Measurements from ENCODE around the gene GNB4.

The GNB4 gene

DNA sequence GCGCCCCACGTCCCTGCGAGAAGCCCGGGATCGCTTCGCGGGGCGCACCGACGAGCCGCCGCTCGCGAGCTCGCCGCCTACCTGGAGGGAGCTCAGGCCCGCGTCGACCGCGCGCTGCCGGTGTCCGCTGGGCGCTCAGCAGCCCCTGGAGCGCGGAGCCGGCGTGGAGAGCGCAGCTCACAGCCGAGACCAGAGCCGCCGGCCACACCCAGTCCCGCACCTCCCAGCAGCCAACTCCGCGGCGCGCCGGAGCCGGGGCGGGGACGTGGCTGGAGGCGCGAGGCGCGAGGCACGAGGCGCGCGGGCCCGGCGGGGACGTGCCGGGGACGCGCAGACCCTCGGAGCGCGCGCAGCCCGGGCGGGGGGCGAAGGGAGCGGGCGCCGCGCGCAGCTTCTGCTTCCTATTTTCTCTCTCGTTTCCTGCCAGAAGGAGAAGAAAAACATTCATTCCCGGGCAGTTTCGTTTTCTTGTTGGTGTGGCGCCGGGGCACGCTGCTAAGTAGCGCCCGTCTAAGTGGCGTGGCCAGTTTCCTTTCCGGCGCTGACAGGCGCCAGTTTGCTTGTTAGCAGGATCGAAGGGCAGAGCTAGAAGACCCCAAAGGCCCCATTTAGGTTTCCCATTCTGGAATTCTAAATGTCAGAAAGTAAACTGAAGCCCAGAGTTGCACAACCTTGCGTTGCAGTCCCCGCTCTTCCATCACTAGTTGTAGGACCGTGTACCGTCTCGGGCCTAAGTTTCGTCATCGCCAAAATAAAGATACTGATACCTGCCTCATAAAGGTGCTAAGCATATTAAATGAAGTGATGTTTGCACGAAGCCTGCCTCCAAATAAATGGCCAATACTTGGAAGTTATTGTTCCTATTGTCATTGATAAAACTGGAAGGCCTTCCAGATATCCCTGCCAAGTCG, at the start of gene GNB4:
GNB4 (minus strand) TSS at position 206 of the 911 bp plus-strand sequence. CDS start 25,270 bp downstream, outside the sequence.
- peak; percentile 77 for DNase-seq

DNA sequence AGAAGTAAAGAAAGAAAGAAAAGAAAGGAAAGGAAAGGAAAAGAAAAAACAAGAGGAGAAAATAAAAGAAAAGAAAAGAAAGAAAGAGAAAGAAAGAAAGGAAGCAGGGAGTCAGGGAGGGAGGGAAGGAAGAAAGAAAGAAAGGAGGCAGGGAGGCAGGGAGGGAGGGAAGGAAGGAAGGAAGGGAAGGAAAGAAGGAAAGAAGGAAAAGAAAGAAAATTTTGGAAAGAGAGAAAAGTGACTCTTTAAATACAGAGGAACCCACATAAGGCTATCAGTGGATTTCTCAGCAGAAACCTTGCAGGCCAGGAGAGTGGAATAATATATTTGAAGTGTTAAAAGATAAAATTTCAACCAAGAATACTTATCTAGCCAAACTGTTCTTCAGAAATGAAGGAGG, 44.2 kb upstream of the GNB4 start:
- DNase-seq: no peak

DNA sequence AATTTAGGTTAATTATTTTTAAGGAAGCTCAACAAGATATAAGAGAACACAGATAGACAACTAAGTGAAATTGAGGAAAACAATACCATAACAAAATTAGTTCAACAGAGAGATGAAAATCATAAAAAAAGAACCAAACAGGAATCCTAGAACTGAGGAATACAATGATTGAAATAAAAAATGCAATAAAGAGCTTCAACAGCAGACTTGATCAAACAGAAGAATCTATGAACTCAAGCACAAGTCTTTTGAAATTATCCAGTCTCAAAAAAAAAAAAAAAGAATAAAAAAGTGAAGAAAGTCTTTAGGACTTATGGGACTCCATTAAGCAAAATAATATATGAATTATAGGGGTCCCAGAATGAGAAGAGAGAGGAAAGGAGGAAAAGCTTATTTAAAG, 42.0 kb upstream of the GNB4 start:
- no peak for DNase-seq

DNA sequence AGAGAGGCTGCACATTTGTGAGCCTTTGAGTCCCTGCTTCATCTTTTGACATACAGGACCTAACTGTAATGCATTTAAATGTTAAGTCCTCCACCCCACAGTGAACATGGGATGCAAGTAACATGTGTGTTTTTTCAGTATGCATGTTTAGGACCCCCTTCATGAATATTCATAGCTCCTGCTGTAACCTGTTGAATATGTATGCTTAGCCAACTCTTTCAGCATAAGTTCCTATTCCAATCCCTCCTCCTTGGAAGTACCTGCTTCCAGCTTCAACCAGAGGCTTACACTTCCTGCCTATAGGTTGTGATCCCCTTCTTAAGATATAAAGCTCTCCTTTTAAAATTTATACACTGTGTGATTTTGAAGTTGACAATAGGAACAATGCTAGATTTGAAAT, 36.9 kb upstream of the GNB4 start:
- DNase-seq: no peak

DNA sequence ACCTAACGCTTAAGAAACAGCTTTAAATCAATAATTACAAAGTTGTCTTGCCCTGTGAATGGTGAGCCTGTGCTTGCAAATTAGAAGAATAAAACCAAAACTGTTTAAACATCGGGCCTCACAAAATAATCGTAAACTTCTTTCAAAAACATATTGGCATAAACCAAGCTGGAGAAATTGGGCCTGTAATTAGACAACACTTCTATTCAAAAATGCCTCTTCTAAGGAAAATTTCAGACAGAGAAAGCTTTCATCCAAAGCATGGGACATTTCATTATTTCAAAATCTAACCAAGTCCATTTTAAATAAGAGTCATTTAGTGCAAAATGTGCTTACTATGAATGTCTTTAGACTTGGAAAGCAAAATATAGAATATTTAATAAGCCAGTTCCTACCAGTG, 35.5 kb upstream of the GNB4 start:
- no peak for DNase-seq

DNA sequence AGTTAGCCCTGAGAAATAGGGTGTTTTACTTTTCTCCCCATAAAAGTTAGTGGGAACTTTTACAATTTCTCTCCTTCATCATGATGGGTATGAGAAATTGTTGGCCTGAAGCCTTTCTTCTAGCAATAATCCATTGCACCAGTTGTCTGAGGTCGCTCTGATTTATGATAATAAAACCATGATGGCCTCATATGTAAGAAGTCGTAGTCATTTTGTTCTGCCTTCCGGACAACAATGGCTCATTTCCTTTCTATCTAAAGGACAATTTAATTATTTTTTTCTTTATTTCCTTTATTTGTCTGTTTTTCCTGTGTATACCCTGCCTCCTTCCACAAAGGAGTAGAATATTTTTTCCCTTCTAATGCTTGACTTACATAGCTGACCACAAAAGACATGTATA, 31.6 kb upstream of the GNB4 start:
- no peak for DNase-seq

DNA sequence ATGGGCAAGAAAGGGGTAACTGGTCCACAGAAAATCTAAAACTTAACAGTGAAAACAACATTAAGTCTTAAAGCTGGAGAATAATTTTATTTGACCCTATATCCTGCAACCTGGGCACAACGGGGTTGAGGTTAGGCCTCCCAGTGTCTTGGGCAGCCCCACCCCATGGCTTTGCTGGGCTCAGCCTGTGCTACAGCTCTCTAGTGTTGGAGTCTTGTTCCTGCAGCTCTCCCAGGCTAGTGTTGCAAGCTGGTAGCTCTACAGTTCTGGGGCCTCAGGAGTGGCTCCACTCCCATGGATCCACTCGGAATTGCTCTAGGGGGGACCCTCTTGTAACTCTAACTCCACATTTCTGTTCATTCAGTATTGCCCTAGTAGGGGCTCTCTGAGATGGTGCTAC, 24.9 kb upstream of the GNB4 start:
- no peak for DNase-seq

DNA sequence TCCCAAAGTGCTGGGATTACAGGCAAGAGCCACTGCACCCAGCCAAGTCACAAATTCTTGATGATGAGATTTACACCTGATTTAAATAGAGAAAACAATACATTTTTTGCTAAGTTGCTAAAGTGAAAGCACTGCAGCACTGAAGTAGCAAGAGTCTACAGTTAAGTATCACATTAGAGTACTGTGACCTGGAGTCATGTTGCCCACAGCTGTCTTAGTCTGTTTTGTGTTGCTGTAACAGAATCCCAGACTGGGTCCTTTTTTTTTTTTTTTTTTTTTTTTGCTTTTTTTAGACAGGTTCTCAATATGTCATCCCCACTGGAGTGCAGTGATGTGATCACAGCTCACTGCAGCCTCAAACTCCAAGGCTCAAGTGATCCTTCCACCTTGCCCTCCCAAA, 23.2 kb upstream of the GNB4 start:
- no peak for DNase-seq

DNA sequence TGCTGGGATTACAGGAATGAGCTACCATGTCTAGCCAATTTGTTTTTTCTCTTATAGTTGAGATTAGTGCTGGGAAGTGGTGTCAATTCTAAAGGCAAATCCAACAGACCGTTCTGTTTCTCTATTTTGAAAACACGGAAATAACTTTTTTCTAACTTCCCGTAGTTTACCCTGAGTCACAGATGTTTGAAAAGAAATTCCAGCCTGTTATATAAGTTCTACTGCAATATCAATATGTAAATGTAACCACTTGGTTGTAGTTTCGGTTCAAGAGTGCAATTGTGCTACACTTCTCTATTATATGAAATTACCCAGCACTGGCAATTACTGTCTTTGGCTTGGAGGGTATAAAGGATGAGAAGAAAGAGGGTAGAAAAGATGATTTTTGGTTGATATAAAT, 22.3 kb upstream of the GNB4 start:
- DNase-seq: no peak

DNA sequence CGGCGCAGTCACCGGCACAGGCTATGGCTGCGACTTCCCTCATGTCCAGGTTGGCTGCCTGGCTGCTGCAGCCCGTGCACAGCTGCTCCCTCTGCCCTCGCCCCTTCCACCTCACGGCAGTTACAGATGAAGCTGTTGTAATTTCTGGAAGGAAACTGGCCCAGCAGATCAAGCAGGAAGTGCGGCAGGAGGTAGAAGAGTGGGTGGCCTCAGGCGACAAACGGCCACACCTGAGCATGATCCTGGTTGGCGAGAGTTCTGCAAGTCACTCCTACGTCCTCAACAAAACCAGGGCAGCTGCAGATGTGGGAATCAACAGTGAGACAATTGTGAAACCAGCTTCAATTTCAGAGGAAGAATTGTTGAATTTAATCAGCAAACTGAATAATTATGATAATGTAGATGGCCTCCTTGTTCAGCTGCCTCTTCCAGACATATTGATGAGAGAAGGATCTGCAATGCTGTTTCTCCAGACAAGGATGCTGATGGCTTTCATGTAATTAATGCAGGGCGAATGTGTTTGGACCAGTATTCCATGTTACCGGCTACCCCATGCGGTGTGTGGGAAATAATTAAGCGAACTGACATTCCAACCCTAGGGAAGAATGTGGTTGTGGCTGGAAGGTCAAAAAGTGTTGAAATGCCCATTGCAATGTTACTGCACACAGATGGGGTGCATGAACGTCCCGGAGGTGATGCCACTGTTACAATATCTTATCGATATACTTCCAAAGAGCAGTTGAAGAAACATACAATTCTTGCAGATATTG, 13.2 kb upstream of the GNB4 start:
- DNase-seq: no peak

DNA sequence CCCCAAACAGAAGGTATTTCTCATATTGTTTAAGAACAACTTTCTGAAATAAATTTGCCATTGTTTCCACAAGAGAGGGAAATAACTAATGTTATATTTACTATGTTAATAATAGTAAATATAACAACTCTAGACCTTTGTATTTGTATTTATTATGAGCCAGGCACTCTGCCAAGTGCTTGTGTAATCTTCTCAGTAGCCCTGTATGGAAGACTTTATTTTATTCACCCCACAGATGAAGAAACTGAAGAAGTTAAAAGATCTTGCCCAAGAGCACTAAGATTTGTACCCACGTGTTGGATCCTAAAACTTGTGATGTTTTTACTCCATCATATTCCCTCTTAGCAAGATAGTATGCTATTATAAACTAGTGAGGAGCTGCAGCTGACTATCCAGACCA, 12.0 kb upstream of the GNB4 start:
- no peak for DNase-seq

DNA sequence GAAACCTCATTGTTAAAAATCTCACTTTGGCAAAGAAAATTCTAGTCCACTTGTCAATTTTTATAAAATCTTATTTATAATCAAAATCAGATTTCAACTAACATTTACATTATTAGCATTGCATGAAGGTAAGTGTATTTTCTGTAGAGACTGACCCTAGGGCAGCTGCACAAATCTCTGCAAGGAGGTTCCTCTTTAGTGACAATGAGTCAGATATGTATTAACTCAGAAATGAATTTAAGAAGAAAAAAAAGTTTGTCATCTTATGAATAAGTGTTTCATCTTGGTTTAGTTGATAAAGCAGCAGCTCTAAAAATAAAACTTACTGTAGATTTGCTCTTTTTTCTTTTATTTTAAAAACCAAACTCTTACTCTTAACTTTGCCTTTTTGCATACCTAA, 9.0 kb upstream of the GNB4 start:
- no peak for DNase-seq

DNA sequence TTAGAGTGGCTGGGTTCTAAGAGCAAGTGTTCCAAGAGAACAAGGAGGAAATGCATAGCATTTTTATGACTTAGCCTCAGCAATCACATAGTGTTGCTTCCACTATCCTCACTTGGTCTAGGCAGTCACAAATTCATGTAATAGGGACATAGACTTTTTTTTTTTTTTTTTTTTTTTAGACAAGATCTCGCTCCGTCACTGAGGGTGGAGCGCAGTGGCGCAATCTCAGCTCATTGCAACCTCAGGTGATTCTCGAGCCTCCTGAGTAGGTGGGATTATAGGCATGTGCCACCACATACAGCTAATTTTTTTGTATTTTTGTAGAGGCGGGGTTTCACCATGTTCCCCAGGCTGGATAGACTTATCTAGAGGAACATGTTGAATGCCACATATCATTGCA, 4.7 kb upstream of the GNB4 start:
- no peak for DNase-seq

DNA sequence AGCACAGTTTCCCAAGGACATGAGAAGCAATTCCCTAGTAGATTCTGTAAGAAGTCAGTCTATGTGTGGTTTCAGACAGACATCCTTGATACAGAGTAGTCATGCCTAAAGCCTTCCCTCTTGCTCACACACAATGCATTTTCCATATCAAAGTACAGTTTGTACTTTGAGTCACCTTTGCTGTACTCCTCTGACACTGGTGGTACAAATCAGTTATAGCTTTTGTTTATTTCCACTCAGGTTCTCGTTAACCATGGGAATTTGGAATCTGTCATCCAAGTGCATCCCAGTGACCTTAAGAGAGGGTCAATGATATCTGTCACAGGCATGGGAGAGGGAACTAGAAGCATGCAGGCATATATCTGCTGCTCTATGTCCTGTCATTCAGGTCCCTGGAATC, 3.6 kb upstream of the GNB4 start:
- no peak for DNase-seq

DNA sequence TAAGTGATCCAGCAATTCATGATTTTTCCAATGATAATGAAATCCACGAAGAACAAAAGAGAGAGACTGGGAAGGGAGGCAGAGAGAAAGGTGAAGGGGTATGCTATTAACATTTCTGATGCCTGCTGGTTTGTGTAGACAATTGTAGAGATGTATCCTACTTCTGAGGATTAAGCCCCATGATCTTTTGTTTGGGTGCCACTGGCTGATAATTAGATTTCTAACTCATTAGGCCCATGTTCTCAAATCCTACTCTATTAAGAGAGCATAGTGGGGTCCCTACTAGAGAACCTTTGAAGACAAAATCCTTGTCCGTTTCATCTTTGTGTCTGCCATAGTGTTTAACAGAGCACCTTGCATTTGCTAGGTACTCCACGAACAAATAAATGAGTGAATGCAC, 2.7 kb upstream of the GNB4 start:
- DNase-seq: no peak

DNA sequence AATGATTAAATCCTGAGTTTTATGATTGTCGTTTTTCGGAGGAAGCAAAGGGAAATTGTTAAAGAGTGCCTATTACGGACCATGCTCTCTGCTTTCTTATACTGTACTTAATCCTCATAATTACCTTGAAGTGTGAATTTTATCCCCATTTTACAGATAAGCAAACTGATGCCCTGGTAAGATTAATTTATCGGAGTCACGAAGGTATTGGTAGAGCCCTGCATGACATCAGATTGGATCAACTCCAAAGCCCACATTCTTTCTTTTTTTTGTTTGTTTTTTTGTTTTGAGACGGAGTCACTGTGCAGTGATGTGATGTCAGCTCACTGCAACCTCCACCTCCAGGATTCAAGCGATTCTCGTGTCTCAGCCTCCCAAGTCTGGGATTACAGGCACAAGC, 1.6 kb upstream of the GNB4 start:
- no peak for DNase-seq

DNA sequence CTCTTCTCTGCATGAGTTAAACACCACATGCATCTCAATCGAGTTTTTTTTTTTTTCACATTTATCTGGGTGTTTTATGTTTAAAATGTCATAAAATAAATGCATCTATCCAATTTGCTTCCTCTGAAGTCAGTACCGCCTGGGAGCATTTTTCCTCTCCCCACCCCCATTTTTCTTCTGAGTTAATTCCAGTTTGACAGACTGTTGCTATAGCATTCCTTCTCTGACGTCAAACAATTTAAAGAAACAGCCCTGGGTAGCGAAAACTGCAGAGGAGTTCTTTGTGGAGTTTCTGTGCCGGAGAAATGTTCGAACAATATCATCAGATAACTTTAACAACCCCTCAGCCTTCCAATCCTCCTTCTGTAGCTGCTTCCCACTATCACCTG, 900 bp upstream of the GNB4 start:
- no peak for DNase-seq

DNA sequence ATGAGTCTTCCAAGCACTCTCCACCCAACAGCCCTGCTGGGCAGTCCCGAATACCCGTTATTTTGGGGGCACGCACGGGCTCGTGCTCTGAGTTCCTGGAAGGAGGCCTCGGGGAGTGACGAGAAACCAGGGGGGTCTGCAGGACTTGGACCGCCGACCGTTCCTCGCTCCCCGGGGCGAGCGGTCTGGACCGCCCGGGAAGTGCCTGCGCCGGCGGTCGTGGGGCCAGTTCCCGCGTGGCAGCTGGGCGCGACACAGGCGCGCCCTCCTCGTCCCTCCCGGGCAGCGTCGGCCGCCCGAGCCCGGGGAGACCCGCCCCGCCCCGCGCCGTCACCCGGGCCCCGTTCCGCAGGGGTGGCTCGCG, 387 bp downstream of the GNB4 start:
- no peak for DNase-seq

DNA sequence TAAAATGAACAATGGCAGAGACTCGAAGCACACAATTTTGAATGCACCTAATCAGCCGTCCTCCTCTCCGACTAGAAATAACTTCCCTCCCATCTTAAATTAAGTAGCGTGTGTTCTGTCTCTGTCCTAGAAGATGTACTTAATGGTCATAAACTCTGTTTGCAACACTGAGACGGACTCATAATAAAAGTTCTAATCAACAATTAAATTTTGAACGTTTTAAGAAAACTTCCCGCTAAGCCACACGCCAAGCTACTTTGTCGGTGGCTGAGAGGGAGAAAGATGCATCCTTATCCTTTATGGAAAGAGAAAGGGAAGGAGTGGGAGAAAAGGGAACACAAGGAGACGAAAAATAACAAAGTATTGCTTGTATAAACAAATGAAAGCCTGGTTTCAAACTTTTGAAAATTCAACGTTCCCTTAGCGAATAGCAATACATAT, 989 bp downstream of the GNB4 start:
- no peak for DNase-seq

DNA sequence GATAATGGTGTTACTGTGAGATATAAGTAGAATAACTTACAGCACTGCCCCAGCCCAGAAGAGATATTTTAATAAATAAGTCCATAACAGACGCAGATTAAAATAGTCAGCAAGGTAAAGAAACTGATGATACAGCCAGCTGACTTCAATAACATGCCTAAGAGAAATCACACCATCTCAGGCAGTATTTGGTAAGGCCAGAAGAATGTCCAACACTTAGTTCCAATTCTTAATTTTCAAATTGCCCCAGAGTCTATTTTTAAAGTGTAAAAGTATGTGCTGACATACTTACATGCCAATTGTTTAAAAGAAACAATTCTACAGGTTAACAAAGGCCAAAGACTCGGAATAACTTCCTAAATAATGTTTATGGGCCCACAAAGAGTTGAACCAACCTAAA, 1.6 kb downstream of the GNB4 start:
- DNase-seq: no peak

DNA sequence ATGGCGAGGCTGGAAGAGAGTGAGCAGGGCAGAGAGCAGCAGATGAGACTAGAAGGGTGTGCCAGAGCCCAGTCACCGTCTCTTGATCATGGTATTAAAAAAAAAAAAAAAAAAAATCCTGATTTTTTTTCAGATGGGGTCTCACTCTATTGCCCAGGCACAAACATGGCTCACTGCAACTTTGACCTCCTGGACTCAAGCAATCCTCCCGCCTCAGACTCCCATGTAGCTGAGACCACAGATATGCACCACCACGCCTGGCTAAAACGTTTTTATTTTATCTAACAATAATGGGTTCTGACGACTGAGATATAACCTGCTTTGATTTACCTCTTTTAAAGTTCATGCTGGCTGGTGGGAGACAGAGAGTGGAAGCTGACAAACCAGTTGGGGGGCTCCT, 4.0 kb downstream of the GNB4 start:
- no peak for DNase-seq

DNA sequence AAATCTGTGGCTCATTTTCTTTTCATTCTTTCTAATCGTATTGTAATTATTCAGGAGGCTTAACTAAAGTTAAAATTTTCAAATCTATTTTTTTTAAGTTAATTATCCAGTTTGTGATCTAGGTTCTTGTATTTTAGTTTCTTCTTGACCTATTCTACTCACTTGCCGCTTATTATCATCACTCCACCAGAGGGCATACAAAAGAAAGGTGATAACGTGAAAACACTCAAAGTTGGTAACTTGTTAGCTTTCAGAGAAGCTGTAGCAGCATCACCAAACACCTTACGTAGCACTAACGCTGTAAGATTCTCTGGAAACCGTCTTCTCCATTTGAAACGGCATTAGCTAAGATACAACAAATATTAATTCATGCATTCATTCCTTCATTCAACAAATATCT, 4.8 kb downstream of the GNB4 start:
- no peak for DNase-seq

DNA sequence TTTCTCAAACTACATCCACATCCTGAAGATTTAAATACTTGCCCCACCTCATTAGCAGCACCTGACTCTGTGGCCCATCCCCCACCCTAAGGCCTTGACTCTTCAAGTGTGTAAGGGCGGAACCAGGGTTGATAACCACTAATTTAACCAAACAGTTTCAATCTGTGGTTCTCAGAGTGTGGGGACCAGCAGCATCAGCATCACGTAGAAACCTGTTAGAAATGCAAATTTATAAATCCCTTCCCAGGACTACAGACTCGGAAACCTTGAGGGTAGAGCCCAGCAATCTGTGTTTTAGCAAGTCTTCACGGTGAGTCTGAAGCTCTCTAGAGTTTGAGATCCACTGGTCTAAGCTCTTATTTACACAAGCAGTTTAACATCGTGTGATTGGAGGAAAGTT, 12.4 kb downstream of the GNB4 start:
- peak; percentile 71 for DNase-seq

DNA sequence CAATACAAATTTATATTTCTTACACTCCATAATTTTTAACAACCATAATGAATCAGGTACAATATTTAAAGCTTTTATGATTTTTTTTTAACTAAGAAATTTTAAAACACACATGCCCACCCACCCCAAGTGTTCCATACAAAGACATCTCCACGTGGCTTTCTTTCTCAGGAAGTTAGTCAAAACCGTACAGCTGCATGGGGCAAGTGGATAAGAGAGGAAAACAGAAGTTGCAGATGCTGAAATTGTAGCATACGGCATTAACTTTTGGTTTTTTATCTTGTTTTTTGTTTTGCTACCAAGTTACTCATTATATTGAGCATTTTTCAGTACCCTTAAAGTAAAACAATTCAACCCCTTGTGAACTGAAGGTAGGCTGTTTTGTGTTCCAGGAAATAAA, 14.8 kb downstream of the GNB4 start:
- no peak for DNase-seq

DNA sequence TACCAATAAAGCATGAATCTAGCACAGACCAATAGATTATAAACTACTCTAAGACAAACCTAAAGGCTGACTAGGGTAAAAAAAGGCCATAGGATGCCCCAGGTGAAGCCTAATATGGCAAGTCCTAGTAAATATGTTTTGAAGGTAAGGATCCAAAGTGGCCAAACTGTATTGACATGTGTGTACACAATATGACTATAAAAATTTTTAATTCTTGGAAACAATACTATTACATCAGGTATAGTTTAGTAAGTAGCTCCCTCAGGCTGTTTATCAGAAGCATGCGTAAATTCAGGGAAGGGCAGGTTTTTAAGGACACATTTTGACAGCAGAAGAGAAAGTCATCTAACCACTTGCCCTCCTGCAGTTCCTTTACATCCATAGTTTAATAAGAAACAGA, 18.8 kb downstream of the GNB4 start:
- no peak for DNase-seq

Measured in CD4-positive, alpha-beta T cell treated with Interferon gamma for 1 hour (primary cell).